ENCODE measurements around the gene LCLAT1.
A peak's percentile ranks its signal among the peaks of the same experiment; 100 is the strongest.

Gene LCLAT1

GRCh38 chr2:30424231-30424630 is 22.8 kb upstream of the LCLAT1 start:
- DNase-seq: no peak

DNA sequence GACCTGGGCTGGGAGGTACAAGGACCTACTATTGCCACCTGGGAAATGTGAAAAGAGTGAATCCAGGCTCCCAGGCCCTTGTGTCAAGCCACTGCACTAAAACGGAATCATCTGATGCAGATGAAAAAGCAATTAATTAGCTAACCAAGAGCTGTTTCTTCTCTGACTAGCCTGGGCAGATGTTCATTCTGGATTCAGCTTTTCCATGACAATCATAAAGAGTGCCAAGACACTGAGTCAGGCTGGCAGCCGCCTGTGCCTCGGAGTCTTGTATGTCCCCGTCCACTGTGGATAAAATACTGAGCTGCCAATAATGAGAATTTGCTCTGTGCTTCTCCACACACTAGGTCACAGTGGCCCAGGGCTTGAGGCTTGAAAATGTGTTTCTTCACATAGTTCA is 21.7 kb upstream of the LCLAT1 start:
- DNase-seq: peak; percentile 62

DNA sequence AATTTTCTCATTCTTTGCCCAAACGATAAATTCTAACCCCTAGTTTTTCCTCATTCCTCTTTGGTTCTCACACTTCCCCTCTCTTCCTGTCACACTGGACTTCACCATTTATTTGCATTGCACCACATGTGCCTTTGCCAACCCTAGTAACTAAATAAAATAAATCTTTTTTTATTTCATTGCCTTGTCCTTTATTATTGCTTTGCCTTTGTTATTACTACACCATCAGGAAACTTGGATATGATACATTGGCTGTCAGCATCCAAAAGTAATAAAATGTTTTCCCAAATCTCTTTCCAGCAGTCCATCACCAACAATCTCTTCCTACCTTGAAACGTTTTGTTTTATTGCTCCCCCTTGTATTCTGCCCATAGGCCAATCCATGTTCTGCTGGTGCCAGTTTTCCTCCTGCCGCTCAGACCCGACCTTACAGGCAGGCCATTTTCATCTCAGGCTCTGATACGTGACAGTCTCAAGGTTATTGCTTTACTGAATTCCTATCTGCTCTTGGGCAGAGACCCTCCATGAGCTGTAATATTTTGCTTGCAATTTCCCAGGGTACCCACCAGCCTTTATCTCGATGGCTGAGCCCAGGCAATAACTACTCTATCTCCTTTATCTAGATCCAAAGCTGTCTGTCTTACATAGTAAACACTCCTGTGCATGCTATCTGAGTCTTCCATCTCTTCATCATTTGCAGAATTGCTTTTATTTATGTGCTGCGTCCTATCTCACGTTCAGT is 19.3 kb upstream of the LCLAT1 start:
- DNase-seq: no peak

DNA sequence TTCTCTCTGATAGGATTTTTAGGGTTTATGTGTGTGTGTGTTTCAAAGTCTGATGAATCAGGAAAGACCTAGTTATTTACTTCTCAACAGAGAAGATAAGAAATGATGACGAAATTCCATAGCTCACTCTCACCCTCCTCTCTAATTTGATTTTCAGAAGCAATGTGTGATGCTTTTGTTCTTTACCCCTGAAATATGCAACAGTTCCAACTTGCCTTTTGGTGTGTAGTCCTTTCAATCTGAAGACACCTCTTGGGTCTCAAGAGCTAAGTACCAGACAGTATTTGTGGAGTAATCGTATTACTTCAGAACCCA is 18.7 kb upstream of the LCLAT1 start:
- DNase-seq: no peak

DNA sequence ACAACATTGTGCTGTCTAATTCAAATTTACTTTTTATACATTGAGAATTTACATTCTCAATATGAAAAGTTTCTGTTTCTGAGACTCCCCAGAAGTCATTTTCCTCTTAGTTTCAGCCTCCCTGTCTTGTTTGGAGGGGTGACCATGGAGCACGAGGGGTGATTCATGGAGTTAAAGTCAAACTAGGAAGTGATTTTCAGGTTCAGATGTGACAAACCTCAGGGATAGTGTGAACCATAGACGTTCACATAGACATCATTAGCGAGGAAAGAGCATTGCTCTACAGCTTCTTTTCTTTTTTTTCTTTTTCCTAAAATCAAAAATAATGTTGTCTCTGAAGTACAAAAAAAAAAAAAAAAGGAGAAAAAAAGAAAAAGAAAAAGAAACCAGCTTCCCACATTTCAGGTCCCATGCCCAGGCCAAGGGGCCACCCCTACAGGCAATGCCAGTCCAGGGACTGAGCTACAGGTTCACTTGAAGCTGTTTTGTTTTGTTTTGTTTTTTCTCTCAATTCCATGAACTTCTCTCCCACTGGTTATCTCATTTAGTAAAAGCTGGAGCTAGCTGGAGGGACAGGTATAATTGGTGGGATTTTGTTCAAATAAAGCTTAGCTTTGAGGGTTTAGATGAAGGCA is 18.1 kb upstream of the LCLAT1 start:
- DNase-seq: no peak

DNA sequence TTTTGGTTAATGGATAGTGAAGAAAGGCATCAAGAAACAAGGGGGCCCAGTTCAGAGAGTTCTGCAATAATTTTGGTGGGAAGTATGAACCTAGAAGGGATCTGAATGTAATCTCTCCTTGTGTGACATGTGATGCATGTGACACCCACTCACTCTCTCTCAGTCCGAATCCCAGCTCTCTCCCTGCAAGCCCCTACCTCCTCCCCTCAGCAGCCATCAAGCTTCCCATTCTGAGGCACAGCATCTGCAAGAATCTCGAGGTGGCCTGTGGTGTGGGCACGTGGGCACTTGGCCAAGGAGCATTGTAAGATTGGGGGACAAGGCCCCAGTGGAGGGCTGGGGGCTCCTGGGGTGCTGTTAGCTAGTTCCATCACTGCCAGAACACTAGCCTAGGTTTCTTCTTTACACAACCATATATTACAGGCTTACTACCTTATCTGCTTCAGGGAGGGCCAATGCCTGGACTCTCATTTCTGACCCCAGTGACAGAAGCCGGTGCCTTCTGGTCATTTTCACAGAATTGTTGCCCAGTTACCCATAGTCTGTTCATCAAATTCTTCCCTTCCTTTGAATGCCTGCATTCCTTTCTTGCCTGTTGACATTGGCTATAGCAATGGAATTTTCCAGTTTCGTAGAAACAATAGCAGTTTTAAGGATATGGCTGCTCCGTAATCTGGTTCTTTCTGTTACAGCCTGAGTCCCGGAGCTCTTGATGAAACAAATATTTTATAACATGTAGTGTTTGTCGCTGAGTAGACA is 13.3 kb upstream of the LCLAT1 start:
- no peak for DNase-seq

- DNase-seq: no peak
These were observed 12.3 kb upstream of the LCLAT1 start for GRCh38 chr2:30434708-30435107.

GRCh38 chr2:30436859-30437435 is 10.1 kb upstream of the LCLAT1 start:
- DNase-seq: peak; percentile 19

DNA sequence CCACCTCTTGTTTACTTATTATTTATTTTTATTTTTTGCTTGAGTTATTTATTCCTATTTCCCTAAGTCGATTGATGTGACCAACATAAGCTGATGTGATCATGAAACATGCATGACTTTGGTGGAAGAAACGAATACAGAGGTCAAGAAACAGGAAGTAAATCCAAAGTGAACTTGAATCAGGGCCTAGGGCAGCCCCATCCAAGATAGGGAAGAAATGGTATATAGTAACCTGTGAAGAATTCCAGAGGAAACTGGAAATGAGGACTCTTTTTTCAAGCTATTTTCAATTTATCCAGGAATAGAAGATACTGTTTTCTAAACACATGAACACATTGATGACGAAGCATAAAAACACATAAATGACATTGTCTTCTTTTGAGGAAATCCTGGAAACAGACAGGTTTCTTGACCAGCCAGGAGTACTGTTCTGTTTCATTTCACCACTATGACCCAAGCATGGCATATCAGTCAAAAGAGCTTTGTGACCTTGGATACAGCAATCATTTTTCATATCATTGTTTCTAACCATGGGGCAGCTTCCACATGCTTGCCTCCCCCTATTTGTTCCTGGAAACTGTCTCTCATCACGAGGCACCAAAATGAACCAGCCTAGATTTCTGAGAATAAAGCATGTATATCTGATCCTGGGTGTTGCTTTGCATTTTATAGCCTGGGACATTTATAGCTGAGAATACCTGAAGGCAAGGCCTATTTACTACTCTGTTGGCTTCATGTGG is 9.1 kb upstream of the LCLAT1 start:
- DNase-seq: no peak

GRCh38 chr2:30439296-30439695 is 7.8 kb upstream of the LCLAT1 start:
- no peak for DNase-seq

- DNase-seq: no peak
These were observed 7.2 kb upstream of the LCLAT1 start for GRCh38 chr2:30439879-30440278.

DNA sequence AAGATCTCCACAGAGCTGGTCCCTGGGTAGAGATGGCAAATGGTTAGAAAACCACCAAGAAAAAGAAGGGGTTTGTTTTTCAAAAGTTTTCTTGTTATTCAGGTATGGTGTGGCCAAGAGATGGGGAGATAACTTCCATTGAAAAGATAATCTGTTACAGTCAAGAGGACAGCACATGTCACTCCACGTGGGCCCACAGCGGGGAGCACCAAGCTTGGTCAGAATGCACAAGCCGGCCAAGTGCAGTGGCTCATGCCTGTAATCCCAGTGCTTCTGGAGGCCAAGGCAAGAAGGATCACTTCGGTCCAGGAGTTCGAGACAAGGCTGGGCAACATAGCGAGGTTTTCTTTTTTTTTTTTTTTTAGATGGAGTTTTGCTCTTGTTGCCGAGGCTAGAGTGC is 6.0 kb upstream of the LCLAT1 start:
- DNase-seq: no peak

GRCh38 chr2:30443081-30443480 is 4.0 kb upstream of the LCLAT1 start:
- no peak for DNase-seq

DNA sequence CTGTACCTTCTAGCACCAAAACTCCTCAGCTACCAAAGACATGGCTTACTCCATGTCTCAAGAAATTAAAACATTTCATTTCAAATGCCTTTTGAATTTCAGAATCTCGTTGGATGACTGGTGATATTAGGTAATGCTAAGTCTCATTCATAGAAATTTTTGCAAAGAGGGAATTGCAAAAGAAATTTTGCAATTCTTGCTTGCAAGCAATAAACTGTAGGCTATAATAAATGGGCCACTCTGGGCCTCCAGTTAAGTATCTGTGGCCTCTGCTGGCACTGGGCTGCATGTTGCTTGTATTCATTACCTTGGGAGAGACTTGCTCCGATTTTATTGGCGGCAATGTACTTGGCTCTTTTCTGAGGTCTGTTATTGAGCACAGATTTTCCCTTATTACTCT is 2.8 kb upstream of the LCLAT1 start:
- no peak for DNase-seq

DNA sequence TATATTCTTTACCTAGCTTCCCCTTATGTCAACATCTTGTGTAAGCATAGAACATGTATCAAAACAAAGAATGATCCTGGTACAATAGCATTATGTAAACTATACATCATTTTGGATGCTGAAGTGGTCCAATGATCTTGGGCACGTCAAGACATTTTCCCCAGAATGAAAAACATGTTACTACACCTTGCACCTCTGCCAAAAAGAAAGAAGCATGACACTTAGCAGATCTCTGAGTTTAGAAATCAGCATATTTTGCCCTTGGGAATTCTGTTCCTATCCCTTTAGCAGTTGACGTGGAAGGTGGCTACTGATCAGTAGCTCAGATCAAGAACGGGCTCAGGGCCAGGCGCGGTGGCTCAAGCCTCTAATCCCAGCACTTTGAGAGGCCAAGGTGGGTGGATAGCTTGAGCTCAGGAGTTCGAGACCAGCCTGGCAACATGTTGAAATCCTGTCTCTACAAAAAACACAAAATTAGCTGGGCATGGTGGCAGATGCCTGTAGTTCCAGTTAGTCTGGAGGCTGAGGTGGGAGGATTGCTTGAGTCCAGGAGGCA is 1.7 kb upstream of the LCLAT1 start:
- DNase-seq: no peak

- DNase-seq: no peak
These were observed 371 bp upstream of the LCLAT1 start for GRCh38 chr2:30446602-30447148.

DNA sequence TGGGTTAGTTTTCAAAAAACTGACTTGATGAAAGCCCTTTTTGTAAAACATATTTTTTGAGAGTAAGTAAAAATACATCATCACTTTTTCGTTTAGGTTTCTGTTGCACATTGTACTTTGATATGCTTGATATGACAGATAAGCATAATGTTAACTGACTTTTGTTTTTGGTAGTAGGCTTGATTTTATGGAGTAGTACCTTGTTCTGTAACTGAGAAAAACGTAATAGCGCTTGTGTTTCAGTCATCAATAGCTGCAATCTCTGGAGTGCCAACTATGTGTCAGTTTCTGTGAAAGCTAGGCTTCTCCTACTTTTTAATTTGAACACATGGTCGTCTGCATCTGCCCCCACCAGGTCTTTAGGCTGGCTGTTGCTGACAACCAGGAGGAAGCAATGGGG is 1.3 kb downstream of the LCLAT1 start:
- DNase-seq: no peak

DNA sequence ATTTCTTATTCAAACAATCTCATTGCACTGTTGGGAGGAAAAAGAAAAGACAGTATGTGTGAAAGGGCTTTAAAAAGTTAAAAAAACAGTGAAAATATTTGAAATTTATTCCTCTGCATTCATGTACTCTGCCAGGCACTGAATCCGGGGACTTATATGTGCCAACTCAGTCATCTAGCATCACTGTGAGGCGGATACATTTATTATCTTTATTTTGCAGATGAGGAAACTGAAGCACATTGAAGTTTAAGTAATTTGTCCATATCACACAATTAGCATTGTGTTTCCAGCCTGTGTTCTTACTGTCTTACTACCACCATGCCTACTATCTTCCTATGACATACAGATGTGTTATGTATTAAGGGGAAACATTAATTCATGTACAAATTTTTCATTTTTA is 1.8 kb downstream of the LCLAT1 start:
- no peak for DNase-seq

DNA sequence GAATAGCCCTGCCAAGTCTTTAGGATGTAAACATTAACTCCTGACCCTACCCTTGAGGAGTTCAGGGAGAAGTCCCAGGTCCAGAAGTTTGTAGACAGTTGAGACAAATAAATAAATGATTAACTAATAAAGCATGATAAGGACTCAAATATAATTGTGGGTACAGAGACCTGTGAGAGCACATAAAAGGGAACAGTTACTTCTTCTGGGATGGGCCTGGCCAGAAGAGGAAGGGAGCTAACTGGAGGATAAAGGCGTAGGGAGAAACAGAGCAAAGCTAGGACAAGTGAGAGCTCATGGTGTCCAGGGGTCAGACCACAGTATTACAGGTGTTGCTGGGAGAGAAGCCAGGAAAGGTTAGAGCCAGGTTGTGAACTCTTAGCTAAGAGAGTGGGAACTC is 3.0 kb downstream of the LCLAT1 start:
- no peak for DNase-seq

DNA sequence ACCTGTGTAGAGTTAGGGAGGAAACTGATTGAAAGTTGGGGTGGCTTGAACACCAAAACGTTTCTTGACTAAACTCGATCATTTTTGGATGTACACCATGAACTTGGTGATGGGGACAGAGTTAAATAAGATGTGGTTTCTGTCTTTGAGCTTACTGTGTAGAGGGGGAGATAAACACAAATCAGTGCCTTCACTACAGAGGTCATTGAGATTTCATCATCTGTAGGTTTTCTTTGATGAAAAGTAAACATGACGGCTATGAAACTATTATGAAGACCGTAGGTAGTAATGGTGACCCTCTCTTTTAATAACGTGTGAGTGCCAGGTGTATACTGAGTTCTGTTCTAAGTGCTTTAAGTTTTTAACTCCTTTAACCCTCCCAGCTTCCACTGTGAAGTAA is 6.5 kb downstream of the LCLAT1 start:
- DNase-seq: no peak

DNA sequence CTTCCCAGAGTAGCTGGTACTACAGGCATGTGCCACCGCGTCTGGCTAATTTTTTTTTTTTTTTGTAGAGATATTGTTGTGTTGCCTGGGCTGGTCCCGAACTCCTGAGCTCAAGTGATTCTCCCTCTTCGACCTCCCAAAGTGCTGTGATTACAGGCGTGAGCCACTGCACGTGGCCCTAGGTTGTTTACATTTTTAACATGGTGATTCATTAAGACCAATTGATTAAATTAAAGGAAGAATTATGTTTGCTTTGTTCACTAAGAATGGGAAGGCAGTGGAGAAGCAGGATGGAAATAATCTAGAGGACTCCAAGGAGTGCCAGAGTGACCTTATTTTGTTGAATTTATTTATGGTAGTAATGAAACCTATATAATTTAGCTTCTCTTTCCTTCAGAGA is 7.5 kb downstream of the LCLAT1 start:
- DNase-seq: no peak

DNA sequence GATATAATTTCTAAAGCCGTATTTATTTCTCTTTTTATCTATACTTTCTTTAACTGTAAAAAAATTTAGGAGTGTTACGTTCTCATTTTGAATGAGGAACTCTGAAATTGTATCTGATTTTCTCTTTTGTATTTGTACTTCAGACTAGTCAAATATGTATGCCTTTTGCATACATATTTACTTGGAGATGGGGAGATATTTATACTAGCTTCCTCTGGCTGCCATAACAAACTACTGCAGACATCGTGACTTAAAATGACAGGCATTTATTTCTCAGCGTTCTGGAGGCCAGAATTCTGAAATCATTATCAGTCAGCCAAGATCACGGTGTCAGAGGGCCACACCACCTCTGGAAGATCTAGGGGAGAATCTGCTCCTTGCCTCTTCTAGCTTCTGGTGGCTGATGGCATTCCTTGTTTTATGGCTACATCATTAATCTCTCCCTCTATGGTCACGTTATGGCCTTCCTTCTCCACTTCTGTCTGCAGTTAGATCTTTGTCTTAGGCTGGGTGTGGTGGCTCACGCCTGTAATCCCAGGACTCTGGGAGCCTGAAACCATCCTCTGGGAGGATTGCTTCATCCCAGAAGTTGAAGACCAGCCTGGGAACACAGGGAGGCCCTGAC is 8.2 kb downstream of the LCLAT1 start:
- DNase-seq: no peak
